ENCODE results near the gene METTL25B.

DNA sequence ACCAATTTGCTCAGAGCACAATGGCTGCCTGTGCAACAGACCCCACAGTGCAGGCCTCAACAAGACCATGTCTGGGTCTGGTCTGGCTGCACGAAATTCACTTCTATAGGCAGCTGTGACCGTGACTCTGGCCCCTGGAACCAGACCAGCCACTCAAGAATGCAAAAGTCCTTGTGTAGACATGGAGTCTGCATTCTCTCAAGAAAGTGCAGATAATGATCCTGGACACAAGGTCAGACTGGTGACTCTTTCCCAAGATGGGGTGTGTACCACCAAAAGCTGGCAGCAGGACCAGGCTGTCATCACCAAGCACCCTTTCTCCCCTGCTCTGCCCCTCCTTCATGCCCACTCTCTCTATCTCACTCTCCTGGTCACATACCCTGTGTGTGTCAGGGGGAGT is 7.1 kb upstream of the METTL25B start:
- TF ChIP-seq, protein P1, sequence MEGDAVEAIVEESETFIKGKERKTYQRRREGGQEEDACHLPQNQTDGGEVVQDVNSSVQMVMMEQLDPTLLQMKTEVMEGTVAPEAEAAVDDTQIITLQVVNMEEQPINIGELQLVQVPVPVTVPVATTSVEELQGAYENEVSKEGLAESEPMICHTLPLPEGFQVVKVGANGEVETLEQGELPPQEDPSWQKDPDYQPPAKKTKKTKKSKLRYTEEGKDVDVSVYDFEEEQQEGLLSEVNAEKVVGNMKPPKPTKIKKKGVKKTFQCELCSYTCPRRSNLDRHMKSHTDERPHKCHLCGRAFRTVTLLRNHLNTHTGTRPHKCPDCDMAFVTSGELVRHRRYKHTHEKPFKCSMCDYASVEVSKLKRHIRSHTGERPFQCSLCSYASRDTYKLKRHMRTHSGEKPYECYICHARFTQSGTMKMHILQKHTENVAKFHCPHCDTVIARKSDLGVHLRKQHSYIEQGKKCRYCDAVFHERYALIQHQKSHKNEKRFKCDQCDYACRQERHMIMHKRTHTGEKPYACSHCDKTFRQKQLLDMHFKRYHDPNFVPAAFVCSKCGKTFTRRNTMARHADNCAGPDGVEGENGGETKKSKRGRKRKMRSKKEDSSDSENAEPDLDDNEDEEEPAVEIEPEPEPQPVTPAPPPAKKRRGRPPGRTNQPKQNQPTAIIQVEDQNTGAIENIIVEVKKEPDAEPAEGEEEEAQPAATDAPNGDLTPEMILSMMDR (conservative IDR thresholded peaks at IDR 0.05; ENCODE audit: low read depth, low read length): no peak
- TF ChIP-seq MXI1 (IDR thresholded peaks at IDR 0.05; ENCODE audit: borderline replicate concordance, low read depth, low read length) (no peak), POLR2A (IDR thresholded peaks at IDR 0.05; ENCODE audit: low read depth, low read length) (no peak), RAD21 (IDR thresholded peaks at IDR 0.05; ENCODE audit: low read length) (no peak), CEBPB (IDR thresholded peaks at IDR 0.05; ENCODE audit: low read depth, low read length) (no peak), FOS (IDR thresholded peaks at IDR 0.05; ENCODE audit: low read depth, low read length) (no peak), NFE2L2 (IDR thresholded peaks at IDR 0.05; ENCODE audit: low read depth, low read length) (no peak), MAFK (IDR thresholded peaks at IDR 0.05; ENCODE audit: low read depth, low read length) (no peak), SMC3 (IDR thresholded peaks at IDR 0.05; ENCODE audit: low read depth, low read length) (no peak), BHLHE40 (IDR thresholded peaks at IDR 0.05; ENCODE audit: low read depth, low read length) (no peak), RFX5 (IDR thresholded peaks at IDR 0.05; ENCODE audit: low read depth, low read length) (no peak), MAZ (IDR thresholded peaks at IDR 0.05; ENCODE audit: borderline replicate concordance, low read depth, low read length) (no peak)
- TF ChIP-seq, protein P2, sequence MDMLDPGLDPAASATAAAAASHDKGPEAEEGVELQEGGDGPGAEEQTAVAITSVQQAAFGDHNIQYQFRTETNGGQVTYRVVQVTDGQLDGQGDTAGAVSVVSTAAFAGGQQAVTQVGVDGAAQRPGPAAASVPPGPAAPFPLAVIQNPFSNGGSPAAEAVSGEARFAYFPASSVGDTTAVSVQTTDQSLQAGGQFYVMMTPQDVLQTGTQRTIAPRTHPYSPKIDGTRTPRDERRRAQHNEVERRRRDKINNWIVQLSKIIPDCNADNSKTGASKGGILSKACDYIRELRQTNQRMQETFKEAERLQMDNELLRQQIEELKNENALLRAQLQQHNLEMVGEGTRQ (IDR thresholded peaks at IDR 0.05; ENCODE audit: low read depth, low read length): no peak

All from IMR-90 (cell line).